8988T (cell line): ENCODE measurements around the gene ATG14.
"Not testable (repeated sequence)": the region's sequence is repeated elsewhere in the genome, so short reads cannot be mapped to it uniquely, and the experiment has no call there.

Experiments
- DNase-seq: peaks from one replicate; pipeline ENCODE4 v3.0.0; 2011

Gene ATG14

DNA sequence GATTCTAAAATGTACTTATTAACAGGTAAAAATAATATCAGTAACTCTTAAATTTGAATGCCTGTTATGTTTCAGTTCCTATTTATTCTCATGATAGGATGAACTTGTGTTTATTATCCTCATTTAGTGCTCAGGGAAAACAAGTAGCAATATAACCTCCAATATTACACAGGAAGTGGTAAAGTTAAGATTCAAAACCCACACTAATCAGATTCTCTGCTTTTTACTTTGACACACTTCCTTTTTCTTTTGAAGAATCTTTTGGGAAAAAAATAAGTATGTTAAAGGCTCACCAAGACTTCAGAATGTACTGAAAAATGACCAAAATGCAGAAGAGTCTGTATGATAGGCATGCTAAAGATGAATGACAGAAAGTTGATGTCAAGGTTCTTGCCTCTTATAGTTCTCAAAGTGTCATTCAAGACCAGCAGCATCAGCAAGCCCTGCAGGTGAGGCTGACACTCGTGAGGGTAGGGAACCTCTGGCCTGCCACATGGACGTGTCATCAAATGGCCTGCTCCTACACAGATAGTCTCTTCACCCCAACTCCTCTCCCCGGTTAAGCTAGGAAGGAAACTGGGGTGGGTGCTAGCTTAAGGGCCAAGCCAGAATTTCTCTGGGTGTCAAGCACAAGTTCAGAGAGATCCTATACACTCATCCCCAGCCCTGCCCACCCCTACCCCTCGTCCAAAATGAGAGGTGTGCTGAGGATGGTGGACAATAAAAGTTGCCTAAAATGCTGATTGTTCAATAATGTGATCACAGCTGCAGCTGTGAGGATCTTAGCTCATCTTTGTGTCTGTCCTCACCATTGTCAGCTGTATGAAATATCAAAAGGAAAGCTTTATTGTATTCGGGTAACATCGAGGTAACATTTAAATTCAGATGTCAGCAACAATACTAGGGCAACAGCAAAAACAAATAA, 22.5 kb upstream of the ATG14 start:
- no peak for DNase-seq

DNA sequence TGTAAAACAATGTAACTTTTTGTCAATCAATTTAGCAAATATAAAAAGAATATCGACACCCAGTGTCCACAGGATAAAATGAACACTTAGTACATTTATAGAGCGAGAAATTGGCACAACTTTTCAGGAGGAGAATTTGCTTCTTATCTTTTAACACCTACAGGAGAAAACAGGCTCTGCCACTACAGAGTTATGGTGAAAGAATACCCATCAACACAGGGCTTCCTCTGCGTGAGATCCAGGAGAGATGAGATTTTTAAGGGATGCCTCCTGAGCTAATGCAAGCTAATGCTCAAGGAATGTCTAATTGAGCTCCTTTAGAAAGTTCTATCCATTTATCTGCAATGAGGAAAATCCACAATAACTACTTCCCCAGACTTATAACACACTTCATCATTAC, 21.0 kb upstream of the ATG14 start:
- no peak for DNase-seq

DNA sequence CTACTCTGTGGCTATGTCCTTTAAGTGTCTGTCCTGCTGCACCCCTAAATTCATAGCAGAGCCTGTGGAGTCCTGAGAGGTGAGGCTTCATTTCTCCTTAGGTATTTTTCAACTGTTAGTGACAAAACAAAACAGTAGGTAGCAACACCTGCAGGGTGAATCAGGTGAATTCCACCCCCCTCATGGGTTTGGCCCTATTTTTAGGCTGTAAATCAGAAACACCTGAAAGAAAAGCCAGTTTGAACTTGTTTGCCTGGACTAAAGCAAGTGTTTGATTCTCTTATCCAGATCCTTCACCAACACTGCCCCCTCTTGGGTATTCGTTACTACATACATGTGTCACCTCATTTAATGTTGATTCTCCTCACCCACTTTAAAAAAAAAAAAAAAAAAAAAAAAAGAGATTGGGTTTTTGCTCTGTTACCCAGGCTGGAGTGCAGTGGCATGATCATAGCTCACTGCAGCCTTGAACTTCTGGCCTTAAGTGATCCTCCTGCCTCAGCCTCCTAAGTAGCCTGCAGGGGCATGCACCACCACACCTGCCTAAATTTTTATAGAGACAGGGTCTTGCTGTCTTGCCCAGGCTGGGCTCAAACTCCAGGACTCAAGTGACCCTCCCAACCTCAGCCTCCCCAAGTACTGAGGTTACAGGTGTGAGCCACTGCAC, 18.5 kb upstream of the ATG14 start:
- DNase-seq, result peak; percentile 37

DNA sequence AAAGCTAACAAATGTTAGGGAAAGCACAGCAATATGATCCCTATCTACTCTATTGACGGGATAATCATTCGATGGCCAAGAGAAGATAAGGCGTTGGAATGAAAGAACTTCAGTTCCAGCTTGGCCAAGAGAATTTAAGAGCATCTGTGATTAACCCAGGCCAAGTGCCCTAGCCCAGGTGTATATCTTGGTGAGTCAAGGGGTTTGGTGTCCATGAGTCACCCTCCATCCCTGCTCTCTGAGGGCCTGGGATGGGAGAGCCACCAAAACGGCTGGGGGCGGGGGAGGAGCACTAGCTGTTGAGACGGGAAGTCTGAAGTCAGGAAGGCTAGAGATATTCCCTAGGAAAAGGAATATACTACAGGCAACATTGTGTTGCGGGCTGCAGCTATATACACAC, 15.8 kb upstream of the ATG14 start:
- DNase-seq, result peak; percentile 35

DNA sequence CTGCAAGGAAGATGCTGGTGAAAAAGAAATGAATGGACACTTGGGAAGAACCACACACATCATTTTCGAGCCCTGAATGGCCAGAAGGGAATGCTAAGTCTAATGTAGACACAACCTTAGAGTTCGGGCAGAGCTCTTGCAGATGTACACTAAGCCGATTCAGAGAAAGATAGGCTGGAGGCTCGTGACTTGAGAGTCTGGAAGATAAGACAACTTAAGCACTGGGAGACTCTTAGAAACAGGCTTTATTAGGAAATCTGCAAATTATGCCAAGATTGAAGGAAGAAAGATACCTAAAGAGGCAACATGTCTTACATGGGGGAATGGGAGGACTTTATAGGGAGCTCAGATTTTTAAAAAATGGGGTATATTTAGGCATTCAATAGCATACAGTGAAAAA, 15.3 kb upstream of the ATG14 start:
- no peak for DNase-seq

DNA sequence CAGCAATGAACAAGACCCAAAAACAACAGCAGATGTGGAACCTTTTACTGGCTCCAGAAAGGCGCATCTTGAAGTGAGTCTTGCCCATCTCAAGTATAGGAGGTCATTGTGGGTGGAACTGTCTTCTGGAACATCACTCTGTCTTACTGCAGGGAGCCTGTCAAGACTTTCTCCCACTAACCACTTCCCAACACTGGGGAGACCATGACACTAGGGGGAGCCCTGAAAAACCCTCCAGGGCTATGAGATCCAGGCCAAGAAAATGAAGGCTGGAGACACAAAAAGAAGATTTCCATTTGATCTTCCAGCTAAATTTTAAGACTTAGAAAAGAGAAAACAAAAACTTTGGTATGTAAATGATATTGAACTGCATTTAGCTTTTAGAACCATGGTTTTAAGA, 13.5 kb upstream of the ATG14 start:
- DNase-seq, result no peak

DNA sequence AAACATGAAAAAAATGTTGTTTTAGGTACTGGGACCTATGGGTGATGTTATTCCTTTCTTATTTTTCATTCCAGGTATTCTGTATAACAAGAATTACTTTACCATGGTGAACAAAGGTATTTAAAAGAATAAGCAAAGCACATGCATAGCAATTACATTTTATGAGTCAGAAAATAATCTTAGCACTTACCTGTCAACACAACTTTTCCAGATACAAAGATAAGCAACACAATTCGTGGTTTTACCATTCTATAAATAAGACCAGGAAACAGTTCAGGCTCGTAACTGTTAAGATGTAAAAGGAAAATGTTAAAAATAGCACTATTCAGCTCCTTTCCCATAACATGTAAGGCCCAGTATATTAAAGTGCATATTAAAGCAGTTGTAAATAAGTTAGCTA, 12.3 kb upstream of the ATG14 start:
- DNase-seq, result no peak

DNA sequence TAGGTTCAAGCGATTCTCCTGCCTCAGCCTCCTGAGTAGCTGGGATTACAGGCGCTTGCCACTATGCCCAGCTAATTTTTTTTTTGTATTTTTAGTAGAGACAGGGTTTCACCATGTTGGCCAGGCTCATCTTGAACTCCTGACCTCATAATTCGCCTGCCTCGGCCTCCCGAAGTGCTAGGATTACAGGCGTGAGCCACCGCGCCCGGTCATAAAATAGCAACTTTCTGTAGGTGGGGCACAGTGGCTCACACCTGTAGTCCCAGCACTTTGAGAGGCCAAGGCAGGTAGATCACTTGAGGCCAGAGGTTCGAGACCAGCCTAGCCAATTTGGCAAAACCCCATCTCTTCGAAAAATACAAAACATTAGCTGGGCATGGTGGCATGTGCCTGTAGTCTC, 10.7 kb upstream of the ATG14 start:
- DNase-seq, result not testable (repeated sequence)

DNA sequence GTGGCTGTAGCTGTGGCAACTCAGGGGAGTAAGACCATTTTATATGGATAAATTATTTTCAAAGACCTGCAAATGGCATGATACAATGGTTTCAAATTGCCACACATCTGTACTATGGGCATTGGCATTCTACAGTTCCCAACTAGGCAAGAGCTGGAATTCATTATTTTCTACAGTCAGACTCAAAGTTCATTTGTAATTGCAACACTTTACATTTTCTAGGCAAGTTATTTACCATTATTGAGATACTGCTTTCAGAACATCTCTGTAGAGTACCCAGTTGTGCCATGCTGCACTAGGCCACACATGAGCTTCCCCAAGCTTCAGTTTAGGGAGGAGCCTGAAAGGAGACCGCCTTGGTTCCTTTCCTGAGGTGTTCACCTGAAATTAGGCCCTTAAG, 8.0 kb upstream of the ATG14 start:
- no peak for DNase-seq

DNA sequence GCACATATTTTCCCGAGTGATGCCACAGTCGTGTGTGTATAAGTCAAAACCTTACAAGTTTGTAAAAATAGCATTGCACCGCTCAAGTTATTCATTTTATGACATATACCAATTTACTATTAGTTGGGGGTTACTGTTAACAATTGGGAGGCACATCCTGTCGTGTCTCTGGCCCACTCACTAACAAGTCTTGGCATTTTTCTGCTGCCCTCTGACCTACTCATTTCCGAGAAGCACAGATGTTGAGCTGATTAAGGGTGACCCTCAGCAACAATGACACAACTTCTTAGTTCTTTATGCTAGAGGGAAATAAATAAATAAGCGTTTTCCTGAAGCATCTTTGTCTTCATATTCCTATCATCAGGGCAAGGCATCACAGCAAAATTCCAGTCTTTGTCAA, 6.8 kb upstream of the ATG14 start:
- no peak for DNase-seq

DNA sequence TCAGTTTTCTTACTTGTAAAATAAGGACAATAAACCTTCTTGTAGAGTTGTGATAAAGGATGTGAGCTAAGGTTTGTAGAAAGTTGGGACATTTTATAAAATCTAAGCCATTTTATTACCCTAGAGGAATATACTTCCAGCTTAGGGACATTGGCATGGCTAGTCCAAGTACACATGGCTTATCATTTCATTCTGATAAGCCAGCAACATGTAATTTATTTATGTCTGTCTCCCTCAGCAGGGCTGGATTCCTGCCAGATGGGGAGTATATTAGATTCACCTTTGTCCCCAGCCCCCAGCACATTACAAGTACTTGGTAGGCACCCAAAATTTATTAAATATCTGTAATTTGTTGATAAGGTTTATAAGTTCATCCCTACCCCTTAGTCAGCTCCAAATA, 6.3 kb upstream of the ATG14 start:
- DNase-seq, result no peak

DNA sequence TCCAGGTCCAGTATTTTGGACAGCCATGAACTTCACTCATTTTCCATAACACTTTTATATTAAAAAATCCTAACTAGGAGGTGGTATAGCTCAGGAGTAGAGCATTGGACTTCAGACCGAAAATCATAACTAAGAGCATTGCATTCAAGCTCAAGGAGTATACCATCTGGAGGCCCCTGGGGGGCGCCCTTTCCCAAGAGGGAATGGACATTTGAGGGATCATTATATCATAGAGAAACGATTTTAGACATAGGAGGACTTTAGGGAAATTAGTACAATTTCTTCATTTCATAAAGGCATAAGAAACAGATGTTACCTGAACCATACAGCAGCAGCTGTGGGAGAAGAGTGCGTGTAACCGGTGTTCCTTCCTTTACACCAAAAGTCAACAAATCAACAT, 5.2 kb upstream of the ATG14 start:
- no peak for DNase-seq

DNA sequence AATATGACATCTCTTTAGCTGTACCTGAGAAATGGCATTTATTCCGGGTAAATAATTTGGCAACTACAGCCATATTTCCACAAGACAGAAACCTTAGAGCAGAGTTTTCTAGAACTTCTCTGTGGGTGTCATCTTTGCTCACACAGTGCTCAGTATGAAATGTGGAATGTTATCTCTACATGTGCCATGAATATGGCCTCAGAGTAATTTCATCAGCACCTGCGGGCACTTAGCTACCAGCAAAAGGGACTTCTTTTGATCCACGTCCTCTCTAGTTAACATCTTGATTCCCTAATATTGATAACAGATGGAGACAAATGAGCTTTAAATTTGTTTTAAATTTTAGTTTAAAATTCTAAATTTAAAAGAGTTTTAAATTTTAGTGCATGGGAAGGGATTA, 2.9 kb upstream of the ATG14 start:
- no peak for DNase-seq

DNA sequence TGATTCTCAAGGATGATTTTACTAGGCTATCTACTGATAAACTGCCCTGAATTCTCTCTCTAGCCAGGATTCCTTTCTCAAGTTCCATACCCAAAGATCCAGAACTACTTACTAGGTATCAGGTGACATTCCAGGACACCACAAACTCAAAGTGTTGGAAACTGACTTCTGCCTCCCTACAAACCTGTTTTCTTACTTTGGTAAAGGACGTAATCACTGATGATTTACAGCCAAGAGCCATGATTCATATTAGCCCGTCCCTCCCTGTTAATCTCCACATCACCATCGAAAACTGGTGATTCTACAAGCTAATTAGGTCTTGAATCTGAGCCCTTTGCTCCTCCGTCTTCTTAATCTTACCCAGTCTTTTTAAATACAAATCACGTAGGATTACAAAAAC, 1.0 kb upstream of the ATG14 start:
- DNase-seq, result no peak

DNA sequence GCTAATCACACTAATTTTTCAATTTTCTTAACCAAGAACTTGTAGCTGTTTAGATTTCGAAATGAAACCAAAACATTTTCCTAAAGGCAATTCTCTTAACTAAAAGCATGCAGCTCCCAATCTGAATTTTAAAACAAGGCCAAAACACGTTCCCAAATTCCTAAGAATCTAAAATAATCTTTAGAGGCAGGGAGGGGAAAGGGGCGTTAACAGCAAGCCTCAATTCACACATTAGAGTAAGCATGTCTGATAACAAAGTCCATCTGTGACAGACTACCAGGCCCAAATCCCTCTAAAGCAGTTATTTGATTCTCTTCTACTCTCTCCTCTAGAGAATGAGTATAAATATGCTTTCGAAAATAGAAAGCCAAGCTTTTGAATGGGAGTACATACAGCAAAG, 754 bp downstream of the ATG14 start:
- no peak for DNase-seq

DNA sequence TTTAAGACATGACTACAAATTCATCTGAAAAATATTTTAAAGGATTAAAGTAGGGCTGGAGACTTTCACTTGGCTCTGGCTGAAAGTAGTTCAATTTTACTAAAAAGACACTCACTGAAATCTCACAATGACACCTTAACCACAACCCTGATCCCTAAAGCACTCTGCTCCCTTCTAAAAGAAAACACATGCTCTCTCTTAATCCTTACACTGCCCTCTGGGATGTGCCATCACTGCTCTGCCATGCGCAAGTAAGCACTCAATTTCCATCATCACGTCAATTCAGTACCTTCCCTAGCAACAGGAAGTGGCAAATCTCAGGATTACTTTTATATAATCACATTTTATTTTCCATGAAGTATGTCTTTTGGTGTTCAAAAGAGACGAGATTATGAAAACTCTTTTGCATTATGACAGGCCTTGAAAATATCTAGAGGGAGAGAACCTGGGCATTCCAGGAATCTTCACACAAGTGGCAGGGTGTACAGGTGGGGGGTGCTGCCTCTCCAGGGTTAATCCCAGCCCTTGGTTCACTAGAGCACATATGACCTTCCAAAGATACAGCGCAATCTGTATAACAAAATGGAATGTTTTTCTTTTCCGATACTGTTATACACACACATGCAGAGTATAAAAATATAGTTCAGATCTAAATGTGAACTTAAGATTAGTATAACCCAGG, 7.3 kb downstream of the ATG14 start:
- no peak for DNase-seq

DNA sequence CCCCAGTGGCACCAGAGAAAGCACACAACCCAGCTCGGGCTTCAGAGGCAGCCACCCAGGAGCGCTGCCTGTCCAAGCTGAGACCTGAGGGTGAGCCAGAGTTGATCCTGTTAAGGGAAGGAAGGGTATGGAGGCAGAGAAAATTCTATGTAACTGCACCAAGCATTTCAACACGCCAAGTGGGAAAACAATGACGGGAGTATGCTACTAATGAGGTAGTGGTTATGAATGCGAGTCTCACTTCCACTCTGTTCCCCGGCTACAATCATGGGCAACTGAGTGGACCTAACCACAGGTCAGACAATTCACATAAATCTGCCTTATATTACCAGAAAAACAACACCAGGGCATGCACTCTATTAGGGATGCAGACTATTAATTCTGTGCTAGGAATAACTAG, 9.9 kb downstream of the ATG14 start:
- DNase-seq, result no peak

DNA sequence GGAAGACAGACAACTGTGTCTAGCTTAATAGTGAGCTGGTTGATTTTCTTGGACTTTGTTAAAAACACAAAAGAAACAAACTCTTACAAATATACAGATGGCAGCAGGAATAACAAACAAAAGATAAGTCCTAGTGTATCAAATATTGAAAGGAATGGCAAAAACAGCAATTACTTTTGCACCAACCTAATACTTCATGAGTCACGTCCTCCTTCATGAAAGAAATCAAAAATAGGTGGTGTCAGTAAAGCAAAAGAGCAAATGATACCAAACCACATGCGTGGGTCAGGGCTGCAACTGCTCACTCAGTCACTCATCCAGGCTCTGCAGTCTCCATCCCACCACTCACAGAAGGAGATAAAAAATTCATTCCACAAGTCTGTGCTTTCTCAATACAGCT, 11.8 kb downstream of the ATG14 start:
- no peak for DNase-seq

DNA sequence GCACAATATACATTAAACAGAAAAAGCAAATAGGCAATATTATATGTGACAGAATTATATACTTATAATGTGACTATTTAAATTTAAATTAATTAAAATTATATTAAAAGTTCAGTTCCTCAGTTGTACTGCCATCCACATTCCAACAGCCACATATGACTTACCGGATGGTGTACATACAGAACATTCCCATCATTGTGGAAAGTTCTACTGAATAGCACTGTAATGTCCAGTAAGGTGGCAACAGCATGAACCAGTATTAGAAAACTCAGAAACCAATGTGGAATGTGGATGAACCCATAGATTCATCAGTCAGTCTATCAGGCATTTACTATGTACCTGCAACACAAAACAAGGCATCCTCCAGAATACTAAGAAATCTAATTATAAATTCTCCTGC, 12.4 kb downstream of the ATG14 start:
- DNase-seq, result no peak

DNA sequence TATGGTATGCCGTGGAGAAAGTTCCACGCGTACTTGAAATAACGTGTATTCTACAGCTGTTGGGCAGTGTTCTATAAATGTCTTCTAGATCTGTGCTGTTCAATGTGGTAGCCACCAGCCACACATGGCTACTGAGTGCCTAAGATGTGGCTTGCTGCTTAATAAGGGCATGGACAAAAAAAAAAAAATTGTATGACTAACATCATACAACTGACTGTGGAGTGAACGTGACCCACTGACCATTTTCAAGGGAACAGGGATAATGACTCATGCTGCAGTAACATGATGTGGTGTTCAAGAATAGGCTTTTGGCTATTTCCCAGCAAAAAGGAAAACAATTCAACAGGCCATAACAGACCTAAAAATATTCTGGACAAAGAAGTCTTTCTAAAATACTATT, 13.0 kb downstream of the ATG14 start:
- DNase-seq, result no peak

DNA sequence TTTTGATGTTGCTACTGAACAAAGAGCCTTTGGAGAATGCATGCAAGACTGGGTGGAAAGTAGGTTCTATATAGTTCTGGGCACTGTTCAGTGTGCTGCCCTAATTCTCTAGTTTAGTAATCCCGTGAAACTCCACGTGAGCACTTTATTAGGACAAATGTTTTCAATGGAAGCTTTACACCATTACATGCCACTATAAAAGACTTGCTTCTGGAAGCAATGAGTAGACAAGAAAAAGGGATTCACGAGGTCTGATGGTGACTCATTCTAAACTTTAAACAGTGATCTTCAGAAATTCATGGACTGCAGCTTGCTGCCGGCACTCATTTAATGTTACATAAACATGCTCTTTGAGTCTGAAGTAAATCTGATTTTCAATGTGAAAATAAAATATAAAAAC, 22.3 kb downstream of the ATG14 start:
- DNase-seq, result no peak

DNA sequence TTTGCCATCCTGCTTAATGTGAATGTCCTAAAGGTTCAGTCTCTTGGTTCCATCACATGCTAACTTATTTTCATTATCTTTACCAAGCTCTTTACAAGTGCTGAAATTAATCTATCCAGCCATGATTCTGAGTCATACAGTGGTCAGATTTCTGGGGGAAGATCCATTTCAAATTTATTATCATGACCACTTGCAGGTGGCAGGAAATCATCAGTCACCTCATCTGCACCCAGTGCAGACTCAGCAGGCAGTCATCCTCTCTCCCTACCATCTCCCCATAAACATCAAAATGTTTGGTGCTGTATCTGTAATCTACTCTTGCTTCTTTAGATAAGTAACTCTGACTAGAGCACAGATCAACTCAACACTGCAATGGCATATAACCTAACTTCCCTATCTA, 23.5 kb downstream of the ATG14 start:
- no peak for DNase-seq

DNA sequence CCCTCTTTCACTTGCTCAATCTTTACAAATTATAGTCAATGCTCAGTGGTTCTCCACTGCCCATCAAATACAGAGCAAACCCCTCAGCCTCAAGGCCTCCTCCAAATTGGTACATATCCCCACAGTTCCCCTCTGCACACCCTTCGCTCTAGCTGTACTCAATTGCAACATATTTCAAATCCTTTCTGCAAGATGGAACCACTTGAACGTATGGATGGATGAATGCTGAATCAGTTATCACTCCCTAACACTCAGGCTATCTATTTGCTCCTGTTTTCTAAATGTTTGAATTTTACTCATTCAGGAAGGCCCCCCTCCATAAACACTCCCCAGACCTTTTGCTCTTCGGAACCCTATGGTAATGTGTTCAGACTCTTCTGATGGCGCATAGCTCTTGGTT, 24.5 kb downstream of the ATG14 start:
- DNase-seq, result no peak
